AG09309 (cell line): Measurements from ENCODE around the gene GRIK4.

Source experiments
- DNase-seq: peaks from one replicate; pipeline ENCODE4 v3.0.0-alpha.2; 2010; ENCODE audit warnings: low read depth
- H3K4me3 ChIP-seq: 2 replicates; pipeline ENCODE4 v1.5.1; 2011; ENCODE audit warnings: mild to moderate bottlenecking, low read depth, low read length, moderate library complexity; ENCODE audit not compliant: control insufficient read depth
- TF ChIP-seq, protein P1 (sequence below): IDR thresholded peaks from 2 replicates; pipeline ENCODE4 v1.5.1; 2011; ENCODE audit warnings: mild to moderate bottlenecking, low read depth, low read length, inconsistent platforms; ENCODE audit not compliant: insufficient read depth, control insufficient read depth; ENCODE audit errors: missing control alignments

The GRIK4 gene

DNA sequence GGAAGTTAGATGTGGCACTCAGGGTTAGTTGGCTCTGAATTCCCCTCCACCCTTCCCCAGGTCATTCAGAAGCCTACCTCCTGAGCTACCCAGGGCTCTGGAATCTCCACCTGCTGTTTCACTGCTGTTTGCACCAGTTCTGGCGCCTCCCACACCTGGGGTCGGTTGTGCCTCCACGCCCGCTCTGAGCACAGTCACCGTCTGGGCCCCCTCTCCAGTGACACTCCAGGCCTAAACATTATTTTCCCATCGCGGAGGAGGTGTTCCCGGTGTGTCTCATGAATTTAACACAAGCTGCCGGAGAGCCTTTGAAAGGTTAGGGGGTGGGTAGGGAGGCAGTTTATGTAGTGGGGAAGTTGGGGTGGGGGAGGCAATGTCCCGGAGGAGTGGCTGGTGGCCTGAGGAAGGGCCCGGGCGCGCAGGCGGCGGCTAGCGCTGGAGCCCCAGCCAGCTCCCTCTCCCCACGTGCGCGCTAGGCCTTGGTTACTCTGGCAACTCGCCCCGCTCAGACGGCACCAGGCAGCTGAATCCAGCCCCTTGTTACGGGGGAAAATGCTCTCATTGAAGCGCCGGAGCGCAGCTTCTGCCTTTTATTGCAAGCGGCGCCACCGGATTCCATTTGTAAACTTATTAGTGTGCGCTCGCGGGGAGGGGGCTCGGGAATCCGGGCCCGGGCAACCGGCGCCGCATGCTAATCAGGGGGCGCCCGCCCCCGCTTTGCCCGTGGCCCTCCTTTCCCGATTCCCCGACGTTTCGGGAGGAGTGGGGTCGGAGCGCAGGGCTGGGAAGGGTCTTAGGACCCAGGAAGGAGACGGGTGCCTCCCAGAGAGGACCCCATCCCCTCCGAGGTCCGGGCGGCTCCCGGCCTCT, 52.4 kb downstream of the GRIK4 start:
- no peak overlapping the region; the same call in 1 of the 2 replicates for H3K4me3 ChIP-seq
- DNase-seq: no peak
- TF ChIP-seq, protein P1, sequence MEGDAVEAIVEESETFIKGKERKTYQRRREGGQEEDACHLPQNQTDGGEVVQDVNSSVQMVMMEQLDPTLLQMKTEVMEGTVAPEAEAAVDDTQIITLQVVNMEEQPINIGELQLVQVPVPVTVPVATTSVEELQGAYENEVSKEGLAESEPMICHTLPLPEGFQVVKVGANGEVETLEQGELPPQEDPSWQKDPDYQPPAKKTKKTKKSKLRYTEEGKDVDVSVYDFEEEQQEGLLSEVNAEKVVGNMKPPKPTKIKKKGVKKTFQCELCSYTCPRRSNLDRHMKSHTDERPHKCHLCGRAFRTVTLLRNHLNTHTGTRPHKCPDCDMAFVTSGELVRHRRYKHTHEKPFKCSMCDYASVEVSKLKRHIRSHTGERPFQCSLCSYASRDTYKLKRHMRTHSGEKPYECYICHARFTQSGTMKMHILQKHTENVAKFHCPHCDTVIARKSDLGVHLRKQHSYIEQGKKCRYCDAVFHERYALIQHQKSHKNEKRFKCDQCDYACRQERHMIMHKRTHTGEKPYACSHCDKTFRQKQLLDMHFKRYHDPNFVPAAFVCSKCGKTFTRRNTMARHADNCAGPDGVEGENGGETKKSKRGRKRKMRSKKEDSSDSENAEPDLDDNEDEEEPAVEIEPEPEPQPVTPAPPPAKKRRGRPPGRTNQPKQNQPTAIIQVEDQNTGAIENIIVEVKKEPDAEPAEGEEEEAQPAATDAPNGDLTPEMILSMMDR: no peak

DNA sequence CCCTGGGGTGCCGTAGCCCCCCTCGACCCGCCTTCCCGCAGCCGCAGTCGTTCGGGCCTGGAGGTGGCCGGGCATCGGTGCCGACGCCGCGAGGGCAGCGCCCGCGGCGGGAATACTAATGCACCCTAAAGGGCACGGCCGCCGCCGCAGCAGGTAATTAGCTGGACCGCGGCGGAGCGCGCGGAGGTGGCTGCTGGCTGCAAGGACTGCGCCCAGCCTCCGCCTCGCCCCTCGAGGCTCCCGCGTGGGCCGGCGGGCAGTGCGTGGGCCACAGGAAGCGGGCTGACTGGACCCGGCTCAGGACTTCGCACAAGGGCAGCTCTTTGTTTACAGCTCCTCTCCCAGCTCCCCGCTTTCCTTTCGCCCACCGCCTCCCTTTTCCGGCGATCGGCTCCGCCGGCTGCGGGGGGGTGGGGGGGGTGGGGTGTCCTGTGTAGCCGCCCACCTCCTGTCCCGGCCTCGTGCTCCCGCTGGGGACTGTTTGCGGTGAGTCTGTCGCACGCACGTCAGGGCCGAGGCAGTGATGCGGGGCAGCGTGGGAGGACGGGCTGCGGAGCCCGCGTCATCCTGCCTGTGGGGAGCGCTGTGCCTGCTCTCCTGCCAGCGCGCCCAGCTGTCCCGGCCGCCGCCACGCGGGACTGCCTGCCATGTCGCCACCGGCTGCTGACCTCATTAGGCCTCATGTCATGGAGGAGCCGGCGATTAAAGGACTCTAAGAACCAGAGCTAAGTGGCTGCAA, 53.2 kb downstream of the GRIK4 start:
- TF ChIP-seq, protein P1: no peak
- peak overlapping the region; percentile 34 for H3K4me3 ChIP-seq
- DNase-seq: no peak

DNA sequence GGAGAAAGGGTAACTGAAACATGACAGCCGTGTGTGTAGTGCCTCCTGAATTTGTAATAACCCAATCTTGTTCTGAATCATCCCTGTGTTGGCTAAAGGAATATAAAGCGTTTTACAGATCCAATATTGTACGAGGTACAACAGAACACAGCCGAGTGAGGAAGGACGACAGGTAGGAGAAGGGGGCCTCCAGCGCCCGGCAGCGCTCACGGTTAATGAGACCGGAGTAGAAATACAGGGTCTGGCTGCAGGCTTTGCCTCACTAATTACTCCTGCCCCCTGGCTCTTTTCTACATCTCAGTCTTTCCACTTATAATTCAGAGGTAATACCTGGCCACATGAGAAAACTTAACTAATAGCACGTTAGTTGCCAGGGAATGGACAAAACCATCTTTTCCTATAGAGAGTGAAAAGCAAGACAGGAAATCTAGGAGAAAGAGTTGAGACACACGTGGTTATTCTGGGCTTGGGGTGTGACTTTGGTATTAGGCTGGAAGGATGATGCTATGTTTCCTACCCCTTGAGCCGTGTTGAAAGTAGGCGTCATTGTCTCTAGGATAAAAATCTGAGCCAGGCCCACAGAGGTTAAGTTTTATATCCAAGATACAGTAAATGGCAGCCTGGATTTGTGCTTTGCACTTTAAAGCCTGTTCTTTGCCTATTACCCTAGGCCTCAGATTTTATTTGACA, 54.1 kb downstream of the GRIK4 start:
- no peak for DNase-seq
- H3K4me3 ChIP-seq: no peak overlapping the region
- TF ChIP-seq, protein P1: no peak

DNA sequence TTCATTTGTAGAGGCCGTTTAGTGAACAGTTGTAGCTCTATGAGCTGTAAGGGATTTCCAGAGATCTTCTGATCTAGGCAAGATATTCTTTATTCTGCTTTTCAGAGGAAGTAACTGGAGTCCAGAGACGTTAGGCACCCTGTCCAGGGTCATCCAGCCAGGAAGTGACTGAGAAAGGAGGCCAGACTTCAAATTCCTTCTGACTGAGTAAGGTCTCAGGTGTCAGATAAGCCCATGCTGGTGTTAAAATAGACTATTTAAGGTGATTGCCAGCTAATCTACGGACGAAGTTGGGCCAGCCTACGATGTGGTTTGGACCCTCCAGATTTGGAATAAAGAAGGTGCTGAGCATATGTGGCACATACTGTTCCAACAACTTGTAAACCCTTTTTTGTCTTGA, 54.6 kb downstream of the GRIK4 start:
- no peak for DNase-seq
- TF ChIP-seq, protein P1: no peak
- no peak overlapping the region for H3K4me3 ChIP-seq

DNA sequence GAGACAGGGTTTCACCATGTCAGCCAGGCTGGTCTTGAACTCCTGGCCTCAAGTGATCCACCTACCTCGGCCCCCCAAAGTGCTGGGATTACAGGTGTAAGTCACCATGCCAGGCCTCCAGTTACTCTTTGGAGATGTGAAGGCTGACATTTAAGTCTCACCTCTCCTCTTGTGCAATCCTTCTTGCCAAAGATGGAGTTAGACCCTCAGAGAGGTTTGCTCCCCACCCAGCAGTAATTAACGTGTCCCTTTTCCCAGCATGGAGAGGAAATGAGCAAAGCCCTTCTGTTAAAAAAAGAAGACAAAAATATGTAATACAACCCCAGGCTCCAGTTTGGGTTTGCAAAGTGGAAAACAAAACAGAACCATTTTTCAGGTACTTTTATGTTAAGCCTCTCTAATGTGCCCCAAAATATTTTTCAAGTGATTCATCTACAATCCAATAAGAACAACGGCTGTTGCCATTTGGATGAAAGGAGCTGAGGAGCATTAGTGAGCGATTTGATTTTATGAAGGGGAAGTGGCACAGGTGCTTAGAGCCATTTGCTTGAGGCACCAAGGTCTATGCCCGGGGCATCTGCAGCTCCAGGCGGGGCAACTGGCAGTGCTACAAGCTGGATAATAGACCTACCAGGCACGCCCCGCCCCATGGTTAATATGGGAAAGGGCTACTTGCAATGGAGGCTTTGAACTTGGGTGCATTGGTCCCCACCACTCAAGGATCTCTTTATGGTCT, 57.2 kb downstream of the GRIK4 start:
- TF ChIP-seq, protein P1: no peak
- H3K4me3 ChIP-seq: no peak overlapping the region
- no peak for DNase-seq

DNA sequence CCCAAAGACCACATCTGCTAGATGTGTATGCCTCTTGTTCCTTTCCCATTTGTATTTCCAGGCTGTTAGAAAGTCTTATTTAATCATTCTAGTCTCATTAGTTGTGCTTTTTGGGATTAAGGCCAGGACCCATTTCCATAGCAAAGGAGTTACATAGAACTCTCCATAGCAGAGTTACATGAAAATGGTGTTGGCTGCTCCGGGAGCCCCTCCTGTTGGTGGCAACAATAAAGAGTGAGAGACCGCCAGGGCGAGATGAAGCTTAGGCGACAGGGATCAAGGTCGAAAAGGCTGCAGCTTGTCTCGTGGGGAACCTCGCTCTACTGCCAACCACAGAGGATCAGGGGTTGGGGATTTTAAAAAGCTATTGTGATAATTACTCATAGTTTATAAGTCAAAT, 58.3 kb downstream of the GRIK4 start:
- DNase-seq: no peak
- H3K4me3 ChIP-seq: no peak overlapping the region
- TF ChIP-seq, protein P1: no peak
